ENCODE measurements around the gene AKR7A2.

The AKR7A2 gene

GRCh38 chr1:19342894-19343616 lies 31.1 kb upstream of the AKR7A2 start:
- no peak for DNase-seq

GRCh38 chr1:19342062-19342750 lies 30.3 kb upstream of the AKR7A2 start:
- no peak for DNase-seq

- peak; percentile 62 for DNase-seq
Observed at GRCh38 chr1:19341201-19342061, 29.5 kb upstream of the AKR7A2 start.

- no peak for DNase-seq
Observed at GRCh38 chr1:19340387-19340937, 28.5 kb upstream of the AKR7A2 start.

- no peak for DNase-seq
Observed at GRCh38 chr1:19339214-19339861, 27.4 kb upstream of the AKR7A2 start.

GRCh38 chr1:19338323-19338762 lies 26.4 kb upstream of the AKR7A2 start:
- no peak for DNase-seq

- DNase-seq = no peak
Observed at GRCh38 chr1:19337289-19337688, 25.3 kb upstream of the AKR7A2 start.

- DNase-seq = no peak
Observed at GRCh38 chr1:19336543-19336942, 24.6 kb upstream of the AKR7A2 start.

GRCh38 chr1:19333587-19334354 lies 21.8 kb upstream of the AKR7A2 start:
- DNase-seq = no peak

- no peak for DNase-seq
Observed at GRCh38 chr1:19332832-19333231, 20.9 kb upstream of the AKR7A2 start.

- DNase-seq = no peak
Observed at GRCh38 chr1:19331262-19331878, 19.4 kb upstream of the AKR7A2 start.

- no peak for DNase-seq
Observed at GRCh38 chr1:19330449-19331135, 18.6 kb upstream of the AKR7A2 start.

GRCh38 chr1:19329611-19330010 lies 17.7 kb upstream of the AKR7A2 start:
- no peak for DNase-seq

- DNase-seq = no peak
Observed at GRCh38 chr1:19329188-19329587, 17.2 kb upstream of the AKR7A2 start.

GRCh38 chr1:19328486-19328885 lies 16.5 kb upstream of the AKR7A2 start:
- no peak for DNase-seq

- no peak for DNase-seq
Observed at GRCh38 chr1:19327736-19328135, 15.8 kb upstream of the AKR7A2 start.

GRCh38 chr1:19327301-19327700 lies 15.4 kb upstream of the AKR7A2 start:
- no peak for DNase-seq

GRCh38 chr1:19326748-19327065 lies 14.8 kb upstream of the AKR7A2 start:
- DNase-seq = no peak

GRCh38 chr1:19325958-19326747 lies 14.2 kb upstream of the AKR7A2 start:
- DNase-seq = no peak

- no peak for DNase-seq
Observed at GRCh38 chr1:19325368-19325957, 13.5 kb upstream of the AKR7A2 start.
